H1 (cell line): ENCODE measurements around the gene NBEA. TPM values are rescaled to one million over a fixed set of nuclear protein-coding genes. Genes with fewer than 3 reads are reported as not detected.

ENCODE experiments used
- CTCF ChIA-PET: fragments of 300-600 bp; sonication (Branson Sonifier 250); formaldehyde crosslinking; loops from one replicate; lab custom pipeline; 2021; ENCODE audit not compliant: partially characterized antibody; lab: Charles Lee
- POLR2A ChIA-PET: fragments of 300-600 bp; sonication (Branson Sonifier 250); formaldehyde crosslinking; loops from one replicate; lab custom pipeline; 2021; ENCODE audit warnings: inconsistent platforms; ENCODE audit not compliant: partially characterized antibody; lab: Charles Lee
- DNase-seq, 2 experiments: peaks; one replicate each; pipeline versions ENCODE4 v3.0.0 to v3.0.0-alpha.2; 2010 to 2022; ENCODE audit warnings: low spot score in 2 of 2, low read depth in 1 of 2, mixed read lengths in 1 of 2
- FAIRE-seq: peaks from 2 replicates; lab custom pipeline; 2011; peaks lifted over from hg19 to GRCh38; lab: Jason Lieb, UNC
- H2AFZ ChIP-seq: 2 replicates; pipeline ENCODE4 v1.8.1; 2012; ENCODE audit warnings: low read length, inconsistent platforms
- H2AK5ac ChIP-seq: 2 replicates; pipeline ENCODE4 v1.6.1; 2013; ENCODE audit warnings: low read depth, low read length
- H2BK120ac ChIP-seq: replicated peaks from 2 replicates; pipeline ENCODE3; 2013; ENCODE audit warnings: low read depth, low read length, inconsistent platforms
- H2BK12ac ChIP-seq: 2 replicates; pipeline ENCODE4 v1.6.1; 2013; ENCODE audit warnings: low read depth, low read length
- H2BK15ac ChIP-seq: 2 replicates; pipeline ENCODE4 v1.6.1; 2013; ENCODE audit warnings: low read length
- H2BK20ac ChIP-seq: 2 replicates; pipeline ENCODE4 v1.6.1; 2013; ENCODE audit warnings: low read length
- H2BK5ac ChIP-seq: 2 replicates; pipeline ENCODE4 v1.6.1; 2013; ENCODE audit warnings: low read depth, low read length
- H3K14ac ChIP-seq: 2 replicates; pipeline ENCODE4 v1.6.1; 2013; ENCODE audit warnings: inconsistent platforms; ENCODE audit not compliant: insufficient read length
- H3K18ac ChIP-seq: 2 replicates; pipeline ENCODE4 v1.6.1; 2013; ENCODE audit warnings: low read length; ENCODE audit errors: extremely low read depth
- H3K23ac ChIP-seq: 2 replicates; pipeline ENCODE4 v1.6.1; 2013; ENCODE audit warnings: inconsistent platforms; ENCODE audit not compliant: insufficient read length
- H3K23me2 ChIP-seq: 2 replicates; pipeline ENCODE4 v1.6.1; 2013; ENCODE audit warnings: low read depth, low read length
- H3K27ac ChIP-seq: 2 replicates; pipeline ENCODE4 v1.6.1; 2011; ENCODE audit warnings: low read depth, low read length, inconsistent platforms
- H3K27me3 ChIP-seq, 4 experiments: replicated peaks in 1 of 4; 1 replicate in 1 of 4; 2 replicates in 3 of 4; pipeline versions ENCODE4 v1.6.1 to v1.8.1; 2011 to 2013; ENCODE audit warnings: low read length in 3 of 4, mild to moderate bottlenecking in 3 of 4, inconsistent platforms in 2 of 4, mixed read lengths in 2 of 4, moderate library complexity in 1 of 4; ENCODE audit not compliant: control insufficient read depth in 3 of 4, insufficient read depth in 3 of 4; ENCODE audit errors: extremely low read depth in 1 of 4
- H3K36me3 ChIP-seq, 4 experiments: 2 replicates each; pipeline versions ENCODE4 v1.6.1 to v1.8.1; 2011 to 2013; ENCODE audit warnings: mild to moderate bottlenecking in 4 of 4, low read length in 3 of 4, moderate library complexity in 2 of 4, control low read depth in 1 of 4, inconsistent platforms in 1 of 4; ENCODE audit not compliant: insufficient read depth in 4 of 4, control insufficient read depth in 2 of 4
- H3K4ac ChIP-seq: replicated peaks from 2 replicates; pipeline ENCODE3; 2013; ENCODE audit warnings: low read length, low read depth, mixed read lengths, inconsistent platforms; ENCODE audit not compliant: insufficient read length
- H3K4me1 ChIP-seq, 4 experiments: replicated peaks in 1 of 4; 1 replicate in 1 of 4; 2 replicates in 3 of 4; pipeline versions ENCODE4 v1.6.1 to v1.8.1; 2011 to 2013; ENCODE audit warnings: low read length in 3 of 4, inconsistent platforms in 2 of 4, mixed read lengths in 1 of 4; ENCODE audit not compliant: insufficient read depth in 4 of 4, control insufficient read depth in 3 of 4
- H3K4me2 ChIP-seq, 2 experiments: 2 replicates each; pipeline versions ENCODE4 v1.6.1 to v1.8.1; 2011 to 2013; ENCODE audit warnings: low read depth in 2 of 2, low read length in 2 of 2, control low read depth in 1 of 2, inconsistent platforms in 1 of 2, mild to moderate bottlenecking in 1 of 2; ENCODE audit not compliant: insufficient read depth in 1 of 2
- H3K4me3 ChIP-seq, 4 experiments: fragments of 200-600, 300-600 bp in 1 of 4; sonication (generic), shearing (Covaris generic), sonication (Bioruptor Twin) in 1 of 4; 2 replicates each; pipeline versions ENCODE4 v1.5.1 to v1.8.1; 2011 to 2016; ENCODE audit warnings: low read length in 4 of 4, low read depth in 3 of 4, control low read depth in 2 of 4, inconsistent platforms in 2 of 4, mild to moderate bottlenecking in 2 of 4, mixed read lengths in 1 of 4, moderate library complexity in 1 of 4; ENCODE audit not compliant: insufficient read depth in 2 of 4; ENCODE audit errors: extremely low read depth in 1 of 4
- H3K56ac ChIP-seq: replicated peaks from 2 replicates; pipeline ENCODE3; 2013; ENCODE audit warnings: low read depth, mild to moderate bottlenecking, mixed read lengths, low read length, inconsistent platforms; ENCODE audit not compliant: insufficient read length
- H3K79me1 ChIP-seq: 2 replicates; pipeline ENCODE4 v1.6.1; 2013; ENCODE audit warnings: low read depth, low read length, control low read depth
- H3K79me2 ChIP-seq, 2 experiments: 2 replicates each; pipeline versions ENCODE4 v1.6.1 to v1.8.1; 2012 to 2013; ENCODE audit warnings: low read length in 2 of 2, mild to moderate bottlenecking in 2 of 2, inconsistent platforms in 1 of 2; ENCODE audit not compliant: insufficient read depth in 2 of 2, control insufficient read depth in 1 of 2
- H3K9ac ChIP-seq, 4 experiments: replicated peaks in 1 of 4; 1 replicate in 1 of 4; 2 replicates in 3 of 4; pipeline versions ENCODE4 v1.6.1 to v1.8.1; 2011 to 2013; ENCODE audit warnings: low read depth in 3 of 4, low read length in 3 of 4, control low read depth in 2 of 4, mild to moderate bottlenecking in 2 of 4, moderate library complexity in 2 of 4, inconsistent platforms in 1 of 4; ENCODE audit errors: extremely low read depth in 1 of 4
- H3K9me3 ChIP-seq, 2 experiments: 2 replicates each; pipeline versions ENCODE4 v1.6.1 to v1.8.1; 2012 to 2013; ENCODE audit warnings: mild to moderate bottlenecking in 2 of 2, moderate library complexity in 2 of 2, control low read depth in 1 of 2, inconsistent platforms in 1 of 2, low read depth in 1 of 2, low read length in 1 of 2, mixed read lengths in 1 of 2; ENCODE audit not compliant: insufficient read depth in 2 of 2
- H4K20me1 ChIP-seq, 2 experiments: replicated peaks in 1 of 2; 2 replicates each; pipeline versions ENCODE3 to v1.8.1; 2011 to 2013; ENCODE audit warnings: inconsistent platforms in 2 of 2, low read length in 2 of 2, mild to moderate bottlenecking in 1 of 2; ENCODE audit not compliant: insufficient read depth in 2 of 2, control insufficient read depth in 1 of 2
- H4K5ac ChIP-seq: 2 replicates; pipeline ENCODE4 v1.6.1; 2013; ENCODE audit warnings: low read length, low read depth, mixed read lengths, inconsistent platforms; ENCODE audit not compliant: insufficient read length
- H4K8ac ChIP-seq: 2 replicates; pipeline ENCODE4 v1.8.0; 2013; ENCODE audit warnings: mild to moderate bottlenecking, moderate library complexity, low read length, inconsistent platforms; ENCODE audit not compliant: insufficient read depth; ENCODE audit errors: extremely low read depth
- H4K91ac ChIP-seq: replicated peaks from 2 replicates; pipeline ENCODE3; 2013; ENCODE audit warnings: low read length, mixed read lengths, inconsistent platforms; ENCODE audit not compliant: insufficient read length
- ATF3 ChIP-seq: IDR thresholded peaks from 2 replicates; pipeline ENCODE4 v1.6.1; 2011; ENCODE audit warnings: low read depth, mild to moderate bottlenecking, low read length; ENCODE audit not compliant: insufficient read depth
- CBX8 ChIP-seq: fragments of 300-800, 300-1000 bp; sonication (generic); IDR thresholded peaks from 2 replicates; pipeline ENCODE4 v1.7.1; 2016; ENCODE audit warnings: low read depth, low read length, borderline replicate concordance
- CEBPB ChIP-seq: IDR thresholded peaks from 2 replicates; pipeline ENCODE4 v1.6.1; 2012; ENCODE audit warnings: low read depth, low read length
- CHD1 ChIP-seq: IDR thresholded peaks from 2 replicates; pipeline ENCODE4 v1.6.1; 2012; ENCODE audit warnings: low read depth, low read length, improper control_type of control experiment
- FOSL1 ChIP-seq: IDR thresholded peaks from 2 replicates; pipeline ENCODE4 v1.6.1; 2011; ENCODE audit warnings: mild to moderate bottlenecking, low read depth, low read length, moderate library complexity; ENCODE audit not compliant: insufficient read depth
- HDAC2 ChIP-seq, 2 experiments: fragments of 300-600 bp in 1 of 2; sonication (generic) in 1 of 2; IDR thresholded peaks; 2 replicates each; pipeline ENCODE4 v1.6.1; 2011 to 2012; ENCODE audit warnings: low read depth in 2 of 2, low read length in 2 of 2, mild to moderate bottlenecking in 2 of 2, moderate library complexity in 2 of 2, borderline replicate concordance in 1 of 2, inconsistent platforms in 1 of 2
- RFX5 ChIP-seq: IDR thresholded peaks from 2 replicates; pipeline ENCODE4 v1.6.1; 2011; ENCODE audit warnings: low read depth, low read length, improper control_type of control experiment, borderline replicate concordance
- RXRA ChIP-seq: IDR thresholded peaks from 2 replicates; pipeline ENCODE4 v1.6.1; 2011; ENCODE audit warnings: low read depth, mild to moderate bottlenecking, low read length, moderate library complexity; ENCODE audit not compliant: insufficient read depth
- SIRT6 ChIP-seq: IDR thresholded peaks from one replicate; pipeline ENCODE4 v1.7.1; 2012; ENCODE audit warnings: low read length, inconsistent platforms
- SP1 ChIP-seq: IDR thresholded peaks from 2 replicates; pipeline ENCODE4 v1.6.1; 2011; ENCODE audit warnings: low read depth, low read length
- TAF7 ChIP-seq: optimal IDR thresholded peaks from 2 replicates; pipeline ENCODE3; 2011; ENCODE audit warnings: low read depth, mild to moderate bottlenecking, inconsistent platforms, low read length, moderate library complexity, borderline replicate concordance
- TCF12 ChIP-seq: IDR thresholded peaks from 2 replicates; pipeline ENCODE4 v1.6.1; 2011; ENCODE audit warnings: low read depth, mild to moderate bottlenecking, low read length
- USF2 ChIP-seq: IDR thresholded peaks from 2 replicates; pipeline ENCODE4 v1.6.1; 2011; ENCODE audit warnings: low read length, improper control_type of control experiment
- WGBS, 2 experiments: shearing (Covaris generic) in 1 of 2; methylation state at CpG; one replicate each; pipeline versions ENCODE4 v1.1.6 to v1.1.7; 2013 to 2015; ENCODE audit warnings: low lambda C conversion rate in 2 of 2, mixed read lengths in 2 of 2, inconsistent platforms in 1 of 2, low coverage in 1 of 2, missing lambda C conversion rate in 1 of 2; ENCODE audit not compliant: insufficient replicate concordance in 2 of 2, insufficient coverage in 1 of 2, insufficient read length in 1 of 2; ENCODE audit errors: extremely low coverage in 1 of 2, missing lambda C conversion rate in 1 of 2; 5-methylcytosine and 5-hydroxymethylcytosine counted together
- polyA plus RNA-seq, 7 experiments: library from polyadenylated mRNA; depleted of rRNA in 3 of 7; stranded (reverse) in 5 of 7; unstranded in 2 of 7; fragments of >200 nt in 5 of 7; fragments of 200-250 nt in 2 of 7; gene quantifications; 1 replicate in 5 of 7; 2 replicates in 1 of 7; 4 replicates in 1 of 7; pipeline versions ENCODE4 v1.2.1 to v1.2.3, GENCODE V29; 2011 to 2013; ENCODE audit warnings: missing spikeins in 2 of 7, mixed read lengths in 2 of 7
- total RNA-seq: library from RNA; stranded (reverse); fragmentation: NEBNext Ultra II Directional; extraction: Animal tissue kit (Norgen Biotek cat#: 25700); gene quantifications from 2 replicates; pipeline ENCODE4 v1.2.1, GENCODE V29; 2021

NBEA gene
- total and polyA plus RNA-seq, 2 of the 8 experiments (the other 6 are each of a cell fraction or from before 2014, with no cell fraction given): 14.2 to 21.5 TPM

GRCh38 chr13:35499676-35500075, 557.6 kb downstream of the NBEA start:
- no peak overlapping the region for H3K18ac ChIP-seq
- ChIA-PET POLR2A (no interaction called here), CTCF (interaction anchor here (0.6 to 0.9 kb wide), 2 partner anchors 116 to 131 kb away, joined by 3 read pairs; no protein-coding TSS in a partner anchor)
- FAIRE-seq (no peak), DNase-seq (no peak)
- no peak overlapping the region for H4K5ac ChIP-seq
- H3K79me2 ChIP-seq: no peaks in the 10 kb centered on the region
- no peaks in the 10 kb centered on the region for H3K9me3 ChIP-seq
- H4K91ac ChIP-seq: no peak overlapping the region
- no peaks in the 10 kb centered on the region for H4K20me1 ChIP-seq
- no peak overlapping the region for H3K4me2 ChIP-seq
- 87% methylated on average over 4 of the region's 4 CpGs; no CpG with 5 or more reads in 1 of the 2 experiments for WGBS, 2 experiments
- no peak overlapping the region for H2BK20ac ChIP-seq
- H3K4me1 ChIP-seq: no peaks in the 10 kb centered on the region; a peak in 1 of 7 replicates
- no peak overlapping the region for H2AK5ac ChIP-seq
- H3K4me3 ChIP-seq: no peak overlapping the region
- no peak overlapping the region for H4K8ac ChIP-seq
- H3K23me2 ChIP-seq: no peaks in the 10 kb centered on the region
- no peak overlapping the region for H3K14ac ChIP-seq
- no peak overlapping the region for H3K27ac ChIP-seq
- no peak overlapping the region for H3K9ac ChIP-seq
- no peak overlapping the region for H3K56ac ChIP-seq
- H2BK5ac ChIP-seq: no peak overlapping the region
- H3K4ac ChIP-seq: no peak overlapping the region
- no peaks in the 10 kb centered on the region for H3K79me1 ChIP-seq
- no peaks in the 10 kb centered on the region for H3K36me3 ChIP-seq
- no peak overlapping the region for H3K23ac ChIP-seq
- H3K27me3 ChIP-seq: no peaks in the 10 kb centered on the region
- no peak overlapping the region for H2AFZ ChIP-seq
- H2BK120ac ChIP-seq: no peak overlapping the region
- no peak overlapping the region for H2BK12ac ChIP-seq
- H2BK15ac ChIP-seq: no peak overlapping the region
- TF ChIP-seq FOSL1: no peak
- TF ChIP-seq RXRA: no peak
- TF ChIP-seq CBX8: no peak
- no peak for TF ChIP-seq CEBPB
- no peak for TF ChIP-seq USF2
- no peak for TF ChIP-seq CHD1
- TF ChIP-seq TCF12: no peak
- TF ChIP-seq SP1: no peak
- no peak for TF ChIP-seq RFX5
- TF ChIP-seq TAF7: no peak
- no peak for TF ChIP-seq SIRT6
- TF ChIP-seq ATF3: no peak
- TF ChIP-seq HDAC2 (IDR thresholded peaks at IDR 0.05; ENCODE audit: borderline replicate concordance in 1 of 2, low read depth in 2 of 2, low read length in 2 of 2): no peak
